IMR-90 (cell line): ENCODE data around the gene ZNF582. TPM values are rescaled to one million over a fixed set of nuclear protein-coding genes. Genes with fewer than 3 reads are reported as not detected.

Experiments
- ATAC-seq: fragments of 200-7000 bp; cut with Tn5 transposase; 2 replicates; pipeline ENCODE4 v1.9.1; 2020; ENCODE audit warnings: low read depth, mild to moderate bottlenecking, moderate library complexity
- BruUV-seq: library from RNA; stranded (reverse); fragments of 400-500 nt; replicated peaks from 2 replicates; lab custom pipeline; 2021; lab: Mats Ljungman, UMichigan
- CTCF ChIA-PET: fragments of 300-600 bp; formaldehyde crosslinking; extraction: SDS; loops from one replicate; lab custom pipeline; 2021; ENCODE audit warnings: antibody characterized with exemption; lab: Yijun Ruan, JAX
- POLR2A ChIA-PET: fragments of 300-600 bp; sonication (Branson Sonifier 250); formaldehyde crosslinking; loops from one replicate; lab custom pipeline; 2022; ENCODE audit warnings: antibody characterized with exemption; ENCODE audit not compliant: unreplicated experiment; lab: Charles Lee
- DNase-seq: peaks from one replicate; pipeline ENCODE4 v3.0.0; 2013
- H2AFZ ChIP-seq: replicated peaks from 2 replicates; pipeline ENCODE3; 2013; ENCODE audit warnings: low read length, mild to moderate bottlenecking; ENCODE audit not compliant: poor library complexity
- H2AK5ac ChIP-seq: 2 replicates; pipeline ENCODE4 v1.6.1; 2013; ENCODE audit warnings: low read depth, low read length, inconsistent platforms
- H2AK9ac ChIP-seq: replicated peaks from 2 replicates; pipeline ENCODE3; 2013; ENCODE audit warnings: mild to moderate bottlenecking, low read depth, low read length, moderate library complexity; ENCODE audit not compliant: poor library complexity
- H2BK120ac ChIP-seq: 2 replicates; pipeline ENCODE4 v1.6.1; 2013; ENCODE audit warnings: low read depth, low read length, inconsistent platforms
- H2BK15ac ChIP-seq: 3 replicates; pipeline ENCODE4 v1.6.1; 2013; ENCODE audit warnings: low read depth, low read length, inconsistent platforms
- H2BK20ac ChIP-seq: 2 replicates; pipeline ENCODE4 v1.6.1; 2013; ENCODE audit warnings: low read depth, mild to moderate bottlenecking, inconsistent platforms, low read length, moderate library complexity
- H2BK5ac ChIP-seq: 2 replicates; pipeline ENCODE4 v1.6.1; 2013; ENCODE audit warnings: mild to moderate bottlenecking, low read depth, low read length, inconsistent platforms; ENCODE audit not compliant: poor library complexity, severe bottlenecking
- H3K14ac ChIP-seq: replicated peaks from 2 replicates; pipeline ENCODE4 v1.6.1; 2013; ENCODE audit warnings: low read depth, low read length, inconsistent platforms
- H3K18ac ChIP-seq: 2 replicates; pipeline ENCODE4 v1.6.1; 2013; ENCODE audit warnings: low read depth, low read length, control low read depth
- H3K23ac ChIP-seq: 2 replicates; pipeline ENCODE4 v1.6.1; 2013; ENCODE audit warnings: low read depth, low read length, inconsistent platforms
- H3K27ac ChIP-seq: 2 replicates; pipeline ENCODE4 v1.5.1; 2013; ENCODE audit warnings: mild to moderate bottlenecking, control low read depth, low read length; ENCODE audit not compliant: insufficient read depth
- H3K27me3 ChIP-seq: 2 replicates; pipeline ENCODE4 v1.6.1; 2013; ENCODE audit warnings: low read length; ENCODE audit not compliant: control insufficient read depth, insufficient read depth
- H3K36me3 ChIP-seq: 2 replicates; pipeline ENCODE4 v1.6.1; 2013; ENCODE audit warnings: low read length, mixed read lengths; ENCODE audit not compliant: control insufficient read depth, insufficient read depth
- H3K4ac ChIP-seq: 2 replicates; pipeline ENCODE4 v1.6.1; 2013; ENCODE audit warnings: low read depth, low read length, inconsistent platforms
- H3K4me1 ChIP-seq: 2 replicates; pipeline ENCODE4 v1.6.1; 2013; ENCODE audit warnings: low read length, mixed read lengths; ENCODE audit not compliant: control insufficient read depth, insufficient read depth
- H3K4me2 ChIP-seq: 2 replicates; pipeline ENCODE4 v1.6.1; 2013; ENCODE audit warnings: low read depth, mild to moderate bottlenecking, control low read depth, low read length, moderate library complexity
- H3K4me3 ChIP-seq: 2 replicates; pipeline ENCODE4 v1.5.1; 2013; ENCODE audit warnings: low read depth, mild to moderate bottlenecking, control low read depth, low read length, moderate library complexity; ENCODE audit not compliant: insufficient read depth
- H3K56ac ChIP-seq: 2 replicates; pipeline ENCODE4 v1.6.1; 2013; ENCODE audit warnings: low read length, inconsistent platforms; ENCODE audit not compliant: insufficient read depth; ENCODE audit errors: extremely low read depth
- H3K79me1 ChIP-seq, 2 experiments: 2 replicates each; pipeline ENCODE4 v1.6.1; 2013; ENCODE audit warnings: low read length in 2 of 2, inconsistent platforms in 1 of 2, low read depth in 1 of 2
- H3K9ac ChIP-seq: 2 replicates; pipeline ENCODE4 v1.6.1; 2013; ENCODE audit warnings: low read depth, low read length, control low read depth
- H3K9me1 ChIP-seq: 2 replicates; pipeline ENCODE4 v1.6.1; 2013; ENCODE audit warnings: low read length, inconsistent platforms; ENCODE audit not compliant: insufficient read depth
- H3K9me3 ChIP-seq: 2 replicates; pipeline ENCODE4 v1.6.1; 2013; ENCODE audit warnings: low read length; ENCODE audit not compliant: control insufficient read depth, insufficient read depth
- H4K20me1 ChIP-seq: 2 replicates; pipeline ENCODE4 v1.6.1; 2013; ENCODE audit warnings: low read length, inconsistent platforms; ENCODE audit not compliant: insufficient read depth
- H4K5ac ChIP-seq: 2 replicates; pipeline ENCODE4 v1.6.1; 2013; ENCODE audit warnings: mild to moderate bottlenecking, low read depth, low read length, control low read depth
- H4K8ac ChIP-seq, 2 experiments: 2 replicates each; pipeline ENCODE4 v1.6.1; 2013; ENCODE audit warnings: low read depth in 2 of 2, low read length in 2 of 2, control low read depth in 1 of 2, inconsistent platforms in 1 of 2
- H4K91ac ChIP-seq: 2 replicates; pipeline ENCODE4 v1.6.1; 2013; ENCODE audit warnings: low read depth, low read length, inconsistent platforms; ENCODE audit not compliant: insufficient read depth
- CHD1 ChIP-seq: IDR thresholded peaks from 2 replicates; pipeline ENCODE4 v1.6.1; 2012; ENCODE audit warnings: low read depth, low read length, improper control_type of control experiment
- MAFK ChIP-seq: IDR thresholded peaks from 2 replicates; pipeline ENCODE4 v1.6.1; 2012; ENCODE audit warnings: low read depth, low read length, improper control_type of control experiment
- NFE2L2 ChIP-seq: fragments of 150-350 bp; IDR thresholded peaks from 2 replicates; pipeline ENCODE4 v1.6.1; 2016; ENCODE audit warnings: low read depth, mild to moderate bottlenecking, low read length
- SMC3 ChIP-seq: fragments of 150-350 bp; IDR thresholded peaks from 2 replicates; pipeline ENCODE4 v1.6.1; 2016; ENCODE audit warnings: low read depth, mild to moderate bottlenecking, antibody characterized with exemption, low read length, moderate library complexity
- WGBS, 2 experiments: methylation state at CpG; one replicate each; pipeline versions ENCODE4 v1.1.5 to v1.1.7; 2013; ENCODE audit warnings: missing lambda C conversion rate in 2 of 2; ENCODE audit not compliant: insufficient read length in 1 of 2; ENCODE audit errors: extremely low coverage in 2 of 2; 5-methylcytosine and 5-hydroxymethylcytosine counted together
- dilution Hi-C: fragments of 300-500 bp; cut with HindIII; formaldehyde crosslinking; loops from one replicate; pipeline ENCODE4 v1.14.3; 2018; ENCODE audit warnings: low sequenced_read_pairs; ENCODE audit not compliant: unreplicated experiment
- in situ Hi-C: fragments of 300-500 bp; cut with MboI; formaldehyde crosslinking; loops from 3 replicates; pipeline ENCODE4 v1.14.3; 2019; ENCODE audit warnings: low sequenced_read_pairs, inconsistent platforms, mixed read lengths
- intact Hi-C: fragments of 100-400 bp; cut with micrococcal nuclease; formaldehyde crosslinking; loops from 2 replicates; pipeline ENCODE4 v1.10.0; 2022
- polyA plus RNA-seq, 3 experiments: library from polyadenylated mRNA; depleted of rRNA; stranded (reverse); fragments of >200 nt; gene quantifications; 2 replicates each; pipeline ENCODE4 v1.2.3, GENCODE V29; 2012; ENCODE audit warnings: low replicate concordance in 1 of 3
- total RNA-seq: library from RNA; depleted of rRNA; stranded (reverse); fragments of >200 nt; gene quantifications from 2 replicates; pipeline ENCODE4 v1.2.3, GENCODE V29; 2012
- TF ChIP-seq, protein P1 (sequence below): fragments of 150-350 bp; IDR thresholded peaks from 2 replicates; pipeline ENCODE4 v1.6.1; 2017; ENCODE audit warnings: mild to moderate bottlenecking, antibody characterized with exemption, low read length, low read depth

ZNF582 gene
- total and polyA plus RNA-seq, 2 of the 4 experiments (the other 2 are of a cell fraction), result 1.6 to 1.8 TPM

DNA sequence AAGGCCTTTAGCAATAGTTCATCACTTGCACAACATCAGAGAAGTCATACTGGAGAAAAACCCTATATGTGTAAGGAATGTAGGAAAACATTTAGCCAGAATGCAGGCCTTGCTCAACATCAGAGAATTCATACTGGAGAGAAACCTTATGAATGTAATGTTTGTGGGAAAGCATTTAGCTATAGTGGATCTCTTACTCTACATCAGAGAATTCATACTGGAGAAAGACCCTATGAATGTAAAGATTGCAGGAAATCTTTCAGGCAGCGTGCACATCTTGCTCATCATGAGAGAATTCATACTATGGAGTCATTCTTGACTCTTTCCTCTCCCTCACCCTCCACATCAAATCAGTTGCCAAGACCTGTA lies 30.6 kb upstream of the ZNF582 start:
- Histone ChIP-seq H3K18ac (no peak overlapping the region), H2BK20ac (no peak overlapping the region), H3K4me3 (no peak overlapping the region), H4K20me1 (no peaks in the 10 kb centered on the region), H3K36me3 (peaks cover 7% of the 10 kb centered on the region; the same call in 1 of the 2 replicates), H3K4ac (no peak overlapping the region), H3K9me3 (peaks cover 61% of the 10 kb centered on the region), H3K27me3 (no peaks in the 10 kb centered on the region), H2AK5ac (no peak overlapping the region), H4K8ac (no peak overlapping the region), H4K91ac (no peak overlapping the region), H3K56ac (no peak overlapping the region), H2BK120ac (no peak overlapping the region), H3K14ac (no peak overlapping the region), H2AFZ (no peak overlapping the region), H2BK5ac (no peak overlapping the region), H3K23ac (no peak overlapping the region), H2BK15ac (no peak overlapping the region), H3K4me1 (no peaks in the 10 kb centered on the region), H3K4me2 (no peak overlapping the region), H2AK9ac (no peak overlapping the region), H3K79me1 (no peaks in the 10 kb centered on the region; a peak in 1 of 4 replicates), H3K27ac (no peak overlapping the region), H3K9ac (no peak overlapping the region), H4K5ac (no peak overlapping the region), H3K9me1 (no peaks in the 10 kb centered on the region)
- dilution Hi-C loops (no loop called here), intact Hi-C loops (no loop called here), in situ Hi-C loops (loop anchor here (25.0 kb wide), 1 partner anchor 963 kb away; the partner anchor contains the start of gene ZNF548)
- ChIA-PET CTCF (no interaction called here), POLR2A (no interaction called here)
- WGBS, 2 experiments, result no CpG with 5 or more reads among the region's 1 CpG
- ATAC-seq (no peak), DNase-seq (no peak)
- BruUV-seq, result no TSS peak
- TF ChIP-seq SMC3 (no peak), MAFK (no peak), CHD1 (no peak), NFE2L2 (no peak)
- TF ChIP-seq, protein P1, sequence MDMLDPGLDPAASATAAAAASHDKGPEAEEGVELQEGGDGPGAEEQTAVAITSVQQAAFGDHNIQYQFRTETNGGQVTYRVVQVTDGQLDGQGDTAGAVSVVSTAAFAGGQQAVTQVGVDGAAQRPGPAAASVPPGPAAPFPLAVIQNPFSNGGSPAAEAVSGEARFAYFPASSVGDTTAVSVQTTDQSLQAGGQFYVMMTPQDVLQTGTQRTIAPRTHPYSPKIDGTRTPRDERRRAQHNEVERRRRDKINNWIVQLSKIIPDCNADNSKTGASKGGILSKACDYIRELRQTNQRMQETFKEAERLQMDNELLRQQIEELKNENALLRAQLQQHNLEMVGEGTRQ, result no peak
